Measurements from ENCODE around the gene DAB2IP. TPM values are rescaled to one million over a fixed set of nuclear protein-coding genes. Genes with fewer than 3 reads are reported as not detected.

DAB2IP gene
- total RNA-seq, 1 donor from 2014 or later = 67.8 TPM

DNA sequence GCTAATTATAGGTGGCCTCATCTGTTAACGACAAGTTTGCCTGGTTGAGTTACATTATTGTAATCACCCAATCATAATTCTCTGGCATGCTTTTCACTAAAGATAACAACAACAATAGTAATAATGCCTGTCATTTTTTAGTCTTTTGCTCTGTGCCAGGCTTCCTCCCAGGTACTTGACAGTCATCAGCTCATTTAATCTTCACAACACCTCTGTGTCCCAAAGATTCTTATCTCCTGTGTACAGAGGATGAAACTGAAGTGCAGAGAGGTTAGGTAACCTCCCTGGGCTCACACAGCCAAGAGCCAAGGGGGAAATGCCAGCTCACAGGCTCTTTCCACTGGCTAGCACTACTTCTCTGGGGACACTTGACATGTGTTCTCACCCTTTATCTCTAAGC, 77.5 kb downstream of the DAB2IP start:
- peaks cover 25% of the 10 kb centered on the region for H3K4me1 Mint-ChIP-seq (ENCODE audit: low read depth)
- no peak for DNase-seq (ENCODE audit: low spot score, unreplicated experiment)
- H3K27ac Mint-ChIP-seq = no peak overlapping the region
- H3K36me3 Mint-ChIP-seq (ENCODE audit: insufficient read depth) = no peaks in the 10 kb centered on the region
- H3K4me3 Mint-ChIP-seq (ENCODE audit: low read depth) = no peak overlapping the region
- H3K9me3 Mint-ChIP-seq (ENCODE audit: low read depth) = no peaks in the 10 kb centered on the region
- no peaks in the 10 kb centered on the region for H3K27me3 Mint-ChIP-seq
- TF ChIP-seq CTCF (IDR thresholded peaks at IDR 0.05; ENCODE audit: unreplicated experiment) = no peak

DNA sequence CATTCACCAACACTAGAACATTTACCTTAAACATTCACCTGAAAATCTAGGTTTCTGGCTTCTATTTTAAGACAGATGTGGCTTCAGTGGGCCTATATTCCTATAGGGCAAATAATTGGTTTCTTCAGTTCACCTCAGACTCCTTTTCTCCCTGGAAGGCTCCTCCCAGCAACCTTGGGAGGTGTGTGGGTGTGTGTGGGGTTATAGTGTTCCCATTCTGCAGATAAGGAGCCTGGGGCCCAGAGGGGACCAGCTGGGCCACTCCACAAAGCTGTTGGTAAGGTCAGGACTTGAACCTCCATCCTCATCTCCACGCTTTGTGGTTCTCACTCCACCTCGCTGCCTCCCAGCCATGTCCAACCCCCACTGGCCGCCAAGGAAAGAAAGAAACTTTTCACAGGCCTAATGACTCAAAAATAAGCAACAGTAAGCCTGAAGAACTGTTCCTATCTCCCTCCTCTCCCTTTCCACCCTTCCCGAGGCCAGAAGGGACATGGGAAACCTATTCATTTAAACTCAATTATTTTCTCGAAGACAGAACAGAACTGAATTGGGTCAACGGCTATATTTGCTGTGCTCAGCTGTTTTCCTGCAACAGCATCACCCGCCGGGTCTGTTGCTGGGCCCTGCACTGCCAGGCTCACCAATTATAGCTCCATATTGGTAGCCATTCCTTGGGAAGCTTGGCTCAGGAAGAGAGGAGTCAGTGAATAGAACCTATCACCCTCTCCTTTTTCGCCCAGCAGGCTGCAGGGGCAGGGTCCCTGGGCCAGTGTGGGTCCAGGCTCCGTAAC, 78.5 kb downstream of the DAB2IP start:
- Mint-ChIP-seq H3K27ac (no peak overlapping the region), H3K9me3 (ENCODE audit: low read depth) (no peaks in the 10 kb centered on the region), H3K4me1 (ENCODE audit: low read depth) (peaks cover 20% of the 10 kb centered on the region), H3K4me3 (ENCODE audit: low read depth) (no peak overlapping the region), H3K27me3 (no peaks in the 10 kb centered on the region), H3K36me3 (ENCODE audit: insufficient read depth) (no peaks in the 10 kb centered on the region)
- DNase-seq (ENCODE audit: low spot score, unreplicated experiment) = no peak
- no peak for TF ChIP-seq CTCF (IDR thresholded peaks at IDR 0.05; ENCODE audit: unreplicated experiment)

DNA sequence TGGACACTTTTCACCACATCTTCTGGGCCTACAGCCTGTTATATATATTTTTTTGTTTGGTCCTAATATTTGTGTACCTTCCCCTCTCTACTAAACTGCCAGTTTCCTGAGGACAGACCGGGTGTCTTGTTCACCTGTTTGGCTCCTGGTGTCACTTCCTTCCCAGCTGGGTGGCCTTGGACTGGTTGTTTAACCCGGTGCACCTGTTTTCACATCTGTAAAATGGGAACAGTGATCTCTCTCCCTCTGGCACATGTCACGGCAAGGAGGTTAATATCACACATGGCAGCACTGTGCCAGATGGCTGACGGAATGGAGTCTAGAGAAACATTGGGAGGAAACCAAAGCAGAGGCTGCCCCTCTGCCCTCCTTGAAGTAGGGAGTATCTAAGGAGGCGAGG, 79.7 kb downstream of the DAB2IP start:
- TF ChIP-seq CTCF (IDR thresholded peaks at IDR 0.05; ENCODE audit: unreplicated experiment) = no peak
- Mint-ChIP-seq H3K9me3 (ENCODE audit: low read depth) (no peaks in the 10 kb centered on the region), H3K36me3 (ENCODE audit: insufficient read depth) (no peaks in the 10 kb centered on the region), H3K27me3 (no peaks in the 10 kb centered on the region), H3K27ac (no peak overlapping the region), H3K4me1 (ENCODE audit: low read depth) (peaks cover 19% of the 10 kb centered on the region), H3K4me3 (ENCODE audit: low read depth) (no peak overlapping the region)
- no peak for DNase-seq (ENCODE audit: low spot score, unreplicated experiment)

- H3K27me3 Mint-ChIP-seq = no peaks in the 10 kb centered on the region
- H3K4me1 Mint-ChIP-seq (ENCODE audit: low read depth) = peaks cover 23% of the 10 kb centered on the region
- H3K27ac Mint-ChIP-seq = no peak overlapping the region
- no peaks in the 10 kb centered on the region for H3K9me3 Mint-ChIP-seq (ENCODE audit: low read depth)
- H3K4me3 Mint-ChIP-seq (ENCODE audit: low read depth) = no peak overlapping the region
- no peak for TF ChIP-seq CTCF (IDR thresholded peaks at IDR 0.05; ENCODE audit: unreplicated experiment)
- H3K36me3 Mint-ChIP-seq (ENCODE audit: insufficient read depth) = no peaks in the 10 kb centered on the region
- DNase-seq (ENCODE audit: low spot score, unreplicated experiment) = no peak
Measured at GRCh38 chr9:121731919-121732318, 80.5 kb downstream of the DAB2IP start.

DNA sequence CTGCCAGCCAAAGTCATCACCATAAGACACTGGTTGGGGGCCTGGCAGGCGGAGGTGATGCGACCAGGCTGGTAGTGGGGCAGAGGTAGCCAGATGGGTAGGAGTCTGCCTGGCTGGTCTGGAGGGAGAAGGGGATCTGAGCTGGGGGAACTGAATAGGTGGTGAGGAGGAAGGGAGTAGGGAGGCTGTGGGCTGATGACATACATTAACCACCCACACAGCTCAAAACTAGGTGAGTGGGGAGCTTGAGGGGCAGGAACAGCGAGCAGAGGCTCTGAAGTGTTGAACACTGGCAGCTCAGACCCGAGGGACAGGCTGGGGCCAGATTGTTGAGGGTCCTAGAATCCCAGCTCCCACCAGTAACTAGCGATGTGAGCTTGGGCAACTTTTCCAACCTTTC, 81.0 kb downstream of the DAB2IP start:
- no peak overlapping the region for H3K27ac Mint-ChIP-seq
- H3K4me1 Mint-ChIP-seq (ENCODE audit: low read depth) = peaks cover 23% of the 10 kb centered on the region
- H3K27me3 Mint-ChIP-seq = no peaks in the 10 kb centered on the region
- no peaks in the 10 kb centered on the region for H3K9me3 Mint-ChIP-seq (ENCODE audit: low read depth)
- DNase-seq (ENCODE audit: low spot score, unreplicated experiment) = no peak
- no peak for TF ChIP-seq CTCF (IDR thresholded peaks at IDR 0.05; ENCODE audit: unreplicated experiment)
- no peaks in the 10 kb centered on the region for H3K36me3 Mint-ChIP-seq (ENCODE audit: insufficient read depth)
- no peak overlapping the region for H3K4me3 Mint-ChIP-seq (ENCODE audit: low read depth)
